ENCODE data around the gene MSH5.
A peak's percentile ranks its signal among the peaks of the same experiment; 100 is the strongest.

The MSH5 gene

GRCh38 chr6:31693535-31693934, 46.3 kb upstream of the MSH5 start:
- H3K4me3 ChIP-seq (replicated peaks; ENCODE audit: low read depth, low read length) = no peak overlapping the region
- no peak for DNase-seq (ENCODE audit: low read depth)
- TF ChIP-seq CTCF (IDR thresholded peaks at IDR 0.05; ENCODE audit: low read length, missing control alignments) = no peak

GRCh38 chr6:31697555-31697954, 42.2 kb upstream of the MSH5 start:
- H3K4me3 ChIP-seq (replicated peaks; ENCODE audit: low read depth, low read length) = no peak overlapping the region
- DNase-seq (ENCODE audit: low read depth) = no peak
- TF ChIP-seq CTCF (IDR thresholded peaks at IDR 0.05; ENCODE audit: low read length, missing control alignments) = no peak

GRCh38 chr6:31700740-31701401, 38.9 kb upstream of the MSH5 start:
- no peak for TF ChIP-seq CTCF (IDR thresholded peaks at IDR 0.05; ENCODE audit: low read length, missing control alignments)
- no peak overlapping the region for H3K4me3 ChIP-seq (replicated peaks; ENCODE audit: low read depth, low read length)
- DNase-seq (ENCODE audit: low read depth) = no peak

GRCh38 chr6:31701666-31702404, 38.0 kb upstream of the MSH5 start:
- no peak for TF ChIP-seq CTCF (IDR thresholded peaks at IDR 0.05; ENCODE audit: low read length, missing control alignments)
- peak; percentile 25 for DNase-seq (ENCODE audit: low read depth)

GRCh38 chr6:31702405-31702818, 37.4 kb upstream of the MSH5 start:
- peak overlapping the region; percentile 97 for H3K4me3 ChIP-seq (replicated peaks; ENCODE audit: low read depth, low read length)
- DNase-seq (ENCODE audit: low read depth) = no peak
- no peak for TF ChIP-seq CTCF (IDR thresholded peaks at IDR 0.05; ENCODE audit: low read length, missing control alignments)

More at GRCh38 chr6:31701666-31702404, 38.0 kb upstream of the MSH5 start:
- H3K4me3 ChIP-seq (replicated peaks; ENCODE audit: low read depth, low read length) = peak overlapping the region; percentile 97

GRCh38 chr6:31702819-31703716, 36.7 kb upstream of the MSH5 start, which contains the start of gene ABHD16A:
ABHD16A (minus strand) TSS chr6:31703324; CDS start chr6:31703281, 43 bp downstream.
- peak; percentile 99 for DNase-seq (ENCODE audit: low read depth)
- peak within 1 kb of the TSS; percentile 97 for H3K4me3 ChIP-seq (replicated peaks; ENCODE audit: low read depth, low read length)
- TF ChIP-seq CTCF (IDR thresholded peaks at IDR 0.05; ENCODE audit: low read length, missing control alignments) = no peak
